Fibroblast of pulmonary artery (primary cell): ENCODE results near the gene CCDC197.
A peak's percentile ranks its signal among the peaks of the same experiment; 100 is the strongest.

ENCODE experiments used
- DNase-seq: peaks from one replicate; pipeline ENCODE4 v3.0.0-alpha.2; 2010; ENCODE audit warnings: low read depth
- H3K4me3 ChIP-seq: replicated peaks from 2 replicates; pipeline ENCODE4 v1.5.1; 2011; ENCODE audit warnings: low read depth, mild to moderate bottlenecking, control low read depth, low read length, moderate library complexity
- TF ChIP-seq, protein P1 (sequence below): IDR thresholded peaks from 2 replicates; pipeline ENCODE4 v1.5.1; 2011; ENCODE audit warnings: mild to moderate bottlenecking, control low read depth, low read length, inconsistent platforms; ENCODE audit errors: missing control alignments

CCDC197 gene

DNA sequence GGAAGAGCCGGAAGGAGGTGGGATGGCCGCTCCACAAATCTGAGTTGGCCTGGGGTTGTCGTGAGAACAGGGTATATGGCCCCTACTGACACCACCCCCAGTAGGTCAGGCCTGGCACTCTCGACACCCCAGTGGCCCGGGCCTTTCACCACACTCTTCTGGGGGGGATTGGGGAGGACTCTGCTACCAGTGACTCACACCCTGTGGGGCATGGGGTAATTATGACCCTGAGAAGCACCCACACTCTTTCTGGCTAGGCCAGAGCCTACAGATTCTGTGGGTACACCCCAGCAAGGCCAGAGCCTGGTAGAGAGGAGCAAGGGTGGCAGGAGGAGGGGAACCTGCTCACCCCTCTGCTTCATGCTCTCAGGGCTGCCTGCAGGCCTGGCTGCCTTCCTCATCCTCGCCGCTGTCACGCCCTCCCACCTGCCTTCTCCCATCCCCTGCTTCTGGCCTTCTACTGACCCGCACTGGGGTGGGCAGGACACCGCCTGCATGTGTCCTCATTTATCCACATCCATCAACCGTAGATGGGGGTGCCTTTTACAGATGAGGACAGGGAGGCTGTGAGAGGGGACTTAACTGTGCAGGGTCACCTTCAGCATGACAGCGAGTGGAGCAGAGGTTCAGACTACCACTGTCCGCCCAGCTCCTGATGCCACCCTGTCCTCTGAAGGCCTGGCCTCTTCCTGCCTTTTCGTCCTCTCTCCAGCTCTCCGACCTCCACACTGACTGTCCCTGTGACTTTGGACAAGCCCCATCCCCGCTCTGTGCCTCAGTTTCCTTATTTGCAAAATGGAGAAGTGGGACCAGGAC lies 39.1 kb upstream of the CCDC197 start:
- DNase-seq = no peak
- no peak overlapping the region for H3K4me3 ChIP-seq
- TF ChIP-seq, protein P1, sequence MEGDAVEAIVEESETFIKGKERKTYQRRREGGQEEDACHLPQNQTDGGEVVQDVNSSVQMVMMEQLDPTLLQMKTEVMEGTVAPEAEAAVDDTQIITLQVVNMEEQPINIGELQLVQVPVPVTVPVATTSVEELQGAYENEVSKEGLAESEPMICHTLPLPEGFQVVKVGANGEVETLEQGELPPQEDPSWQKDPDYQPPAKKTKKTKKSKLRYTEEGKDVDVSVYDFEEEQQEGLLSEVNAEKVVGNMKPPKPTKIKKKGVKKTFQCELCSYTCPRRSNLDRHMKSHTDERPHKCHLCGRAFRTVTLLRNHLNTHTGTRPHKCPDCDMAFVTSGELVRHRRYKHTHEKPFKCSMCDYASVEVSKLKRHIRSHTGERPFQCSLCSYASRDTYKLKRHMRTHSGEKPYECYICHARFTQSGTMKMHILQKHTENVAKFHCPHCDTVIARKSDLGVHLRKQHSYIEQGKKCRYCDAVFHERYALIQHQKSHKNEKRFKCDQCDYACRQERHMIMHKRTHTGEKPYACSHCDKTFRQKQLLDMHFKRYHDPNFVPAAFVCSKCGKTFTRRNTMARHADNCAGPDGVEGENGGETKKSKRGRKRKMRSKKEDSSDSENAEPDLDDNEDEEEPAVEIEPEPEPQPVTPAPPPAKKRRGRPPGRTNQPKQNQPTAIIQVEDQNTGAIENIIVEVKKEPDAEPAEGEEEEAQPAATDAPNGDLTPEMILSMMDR = no peak

GRCh38 chr14:93958567-93959238 lies 38.4 kb upstream of the CCDC197 start:
- no peak overlapping the region for H3K4me3 ChIP-seq
- TF ChIP-seq, protein P1 = no peak
- no peak for DNase-seq

- TF ChIP-seq, protein P1 = no peak
- no peak overlapping the region for H3K4me3 ChIP-seq
- peak; percentile 86 for DNase-seq
Measured at GRCh38 chr14:93959239-93960107, 37.6 kb upstream of the CCDC197 start.

DNA sequence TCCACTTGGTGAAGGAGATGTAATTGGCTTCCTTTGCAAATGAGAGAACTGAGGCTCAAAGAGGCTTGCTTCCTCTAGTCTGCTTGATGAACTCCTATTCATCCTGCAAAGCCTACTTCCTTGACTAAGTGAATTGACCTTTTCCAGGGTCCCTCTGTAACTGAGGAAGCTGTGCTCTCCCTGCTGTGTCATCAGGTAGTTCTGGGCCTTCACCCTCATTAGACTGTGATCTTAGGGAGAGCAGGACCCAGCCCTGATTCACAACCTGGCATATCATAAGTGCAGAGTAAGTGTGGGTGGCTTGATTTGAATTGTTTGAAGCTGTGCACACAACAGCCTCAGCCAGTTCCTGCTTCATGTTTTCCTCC lies 37.0 kb upstream of the CCDC197 start:
- TF ChIP-seq, protein P1 = no peak
- DNase-seq = no peak
- no peak overlapping the region for H3K4me3 ChIP-seq

GRCh38 chr14:93960774-93961438 lies 36.2 kb upstream of the CCDC197 start:
- no peak for DNase-seq
- H3K4me3 ChIP-seq = no peak overlapping the region
- TF ChIP-seq, protein P1 = no peak

- DNase-seq = no peak
- H3K4me3 ChIP-seq = no peak overlapping the region
- TF ChIP-seq, protein P1 = no peak
Measured at GRCh38 chr14:93961620-93962019, 35.5 kb upstream of the CCDC197 start.
